Daoy (cell line): ENCODE results near the gene ARID5B. TPM values are rescaled to one million over a fixed set of nuclear protein-coding genes. Genes with fewer than 3 reads are reported as not detected.
A peak's percentile ranks its signal among the peaks of the same experiment; 100 is the strongest.

Experiments used
- DNase-seq: peaks from one replicate; pipeline ENCODE4 v3.0.0-alpha.2; 2015; ENCODE audit warnings: low read depth
- total RNA-seq: library from RNA; depleted of rRNA; stranded (reverse); fragments of >200 nt; shearing (Covaris generic); gene quantifications from 2 replicates; pipeline ENCODE4 v1.2.3, GENCODE V29; 2014

Gene ARID5B
- total RNA-seq, 1 experiment from 2014 or later: 4.7 TPM

GRCh38 chr10:62072901-62073300 lies 171.4 kb downstream of the ARID5B start:
- no peak for DNase-seq

- no peak for DNase-seq
Observed at GRCh38 chr10:62073429-62073828, 171.9 kb downstream of the ARID5B start.

- DNase-seq: no peak
Observed at GRCh38 chr10:62075414-62075813, 173.9 kb downstream of the ARID5B start.

GRCh38 chr10:62075912-62076311 lies 174.4 kb downstream of the ARID5B start:
- no peak for DNase-seq

- DNase-seq: peak; percentile 55
Observed at GRCh38 chr10:62076891-62077290, 175.4 kb downstream of the ARID5B start.

- DNase-seq: no peak
Observed at GRCh38 chr10:62077330-62078015, 176.0 kb downstream of the ARID5B start.

GRCh38 chr10:62079885-62080559 lies 178.5 kb downstream of the ARID5B start:
- DNase-seq: no peak

GRCh38 chr10:62080905-62081304 lies 179.4 kb downstream of the ARID5B start:
- no peak for DNase-seq

- DNase-seq: no peak
Observed at GRCh38 chr10:62081341-62082270, 180.1 kb downstream of the ARID5B start.

GRCh38 chr10:62082271-62082656 lies 180.8 kb downstream of the ARID5B start:
- no peak for DNase-seq

- DNase-seq: peak; percentile 35
Observed at GRCh38 chr10:62082729-62083411, 181.4 kb downstream of the ARID5B start.

- peak; percentile 64 for DNase-seq
Observed at GRCh38 chr10:62083412-62084267, 182.1 kb downstream of the ARID5B start.

- no peak for DNase-seq
Observed at GRCh38 chr10:62084451-62084850, 183.0 kb downstream of the ARID5B start.

GRCh38 chr10:62085404-62085803 lies 183.9 kb downstream of the ARID5B start:
- DNase-seq: no peak

GRCh38 chr10:62085821-62086220 lies 184.3 kb downstream of the ARID5B start:
- DNase-seq: no peak

GRCh38 chr10:62087329-62087728 lies 185.8 kb downstream of the ARID5B start:
- no peak for DNase-seq

GRCh38 chr10:62088786-62089185 lies 187.3 kb downstream of the ARID5B start:
- no peak for DNase-seq

GRCh38 chr10:62092301-62093030 lies 191.0 kb downstream of the ARID5B start:
- DNase-seq: no peak

- peak; percentile 51 for DNase-seq
Observed at GRCh38 chr10:62093863-62094291, 192.4 kb downstream of the ARID5B start.
